Testis (tissue), 3 donors: ENCODE results near the gene TC2N. TPM values are rescaled to one million over a fixed set of nuclear protein-coding genes. Genes with fewer than 3 reads are reported as not detected.

Source experiments
- DNase-seq: peaks from one replicate; pipeline ENCODE4 v3.0.0-alpha.2; 2019
- H3K27ac ChIP-seq, 2 donors: fragments of 200-600 bp; sonication (generic); one replicate each; pipeline ENCODE4 v1.5.1; 2019
- H3K27me3 ChIP-seq: fragments of 200-600 bp; sonication (generic); one replicate; pipeline ENCODE4 v1.5.1; 2019
- H3K36me3 ChIP-seq: fragments of 200-600 bp; sonication (generic); one replicate; pipeline ENCODE4 v1.5.1; 2017; ENCODE audit warnings: low read depth; ENCODE audit errors: missing control alignments
- H3K4me1 ChIP-seq: fragments of 200-600 bp; sonication (generic); one replicate; pipeline ENCODE4 v1.5.1; 2019
- H3K4me3 ChIP-seq, 2 donors: fragments of 200-600 bp; sonication (generic); one replicate each; pipeline ENCODE4 v1.5.1; 2017 to 2019
- H3K9me3 ChIP-seq: fragments of 200-600 bp; sonication (generic); one replicate; pipeline ENCODE4 v1.5.1; 2017
- POLR2A ChIP-seq: fragments of 450-650 bp; IDR thresholded peaks from one replicate; pipeline ENCODE4 v1.6.1; 2017; ENCODE audit warnings: antibody characterized with exemption, mild to moderate bottlenecking, moderate library complexity
- WGBS, 2 donors: methylation state at CpG; one replicate each; pipeline ENCODE4 v1.1.5; 2018; 5-methylcytosine and 5-hydroxymethylcytosine counted together
- intact Hi-C: fragments of 100-400 bp; cut with DNase I; formaldehyde crosslinking; loops from one replicate; pipeline ENCODE4 v1.15.1; 2023; ENCODE audit warnings: low total_unique reads
- polyA plus RNA-seq: library from polyadenylated mRNA; stranded (reverse); fragments of 350-450 nt; fragmentation: Illumina TruSeq; extraction: RNeasy Lipid Tissue Mini Kit (QIAGEN cat#74804); gene quantifications from one replicate; pipeline ENCODE4 v1.2.3, GENCODE V29; 2014; ENCODE audit warnings: low read depth, low replicate concordance; ENCODE audit not compliant: insufficient read depth
- total RNA-seq, 2 donors: library from RNA; depleted of rRNA; stranded (reverse); fragments of >200 nt; gene quantifications; one replicate each; pipeline ENCODE4 v1.2.3, GENCODE V29; 2016
- TF ChIP-seq, protein P1 (sequence below), 3 experiments: fragments of 450-650 bp in 2 of 3; fragments of 200-600 bp in 1 of 3; sonication (generic) in 1 of 3; IDR thresholded peaks; one replicate each; pipeline ENCODE4 v1.5.1; 2016 to 2019; ENCODE audit warnings: antibody characterized with exemption in 3 of 3, mild to moderate bottlenecking in 2 of 3, moderate library complexity in 1 of 3

Gene TC2N
- total and polyA plus RNA-seq, 3 donors from 2014 or later = 17.2 to 24.3 (median 19.6) TPM

DNA sequence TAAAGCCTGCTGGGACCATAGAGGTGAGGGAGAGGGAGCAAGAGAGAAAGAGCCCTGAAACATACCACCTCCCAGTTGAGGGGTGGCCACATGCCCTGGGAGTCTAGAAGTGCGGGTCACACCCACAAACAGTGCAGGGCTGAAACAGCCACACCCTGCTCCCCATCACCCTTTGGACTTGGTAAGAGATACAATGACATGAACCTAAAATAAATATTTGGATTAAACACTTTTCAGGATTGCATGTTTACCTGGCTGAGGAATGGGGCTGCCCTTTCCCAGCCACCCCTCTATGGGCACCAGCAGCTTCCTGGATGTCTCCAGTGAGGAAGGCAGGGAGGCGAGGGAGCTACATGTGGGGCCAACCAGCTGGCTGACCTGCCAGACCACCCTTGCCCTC lies 39.0 kb upstream of the TC2N start:
- peak overlapping the region in 1 of 2 donors; percentile 4 for H3K27ac ChIP-seq
- H3K9me3 ChIP-seq = no peaks in the 10 kb centered on the region
- no peak overlapping the region for H3K4me3 ChIP-seq
- no peaks in the 10 kb centered on the region for H3K36me3 ChIP-seq
- no peak for DNase-seq
- WGBS, 2 donors = 91 to 97% methylated on average over 1 to 2 of the region's 2 CpGs
- no peaks in the 10 kb centered on the region for H3K27me3 ChIP-seq
- no peak for TF ChIP-seq POLR2A
- H3K4me1 ChIP-seq = peaks cover 25% of the 10 kb centered on the region
- intact Hi-C loops = no loop called here

DNA sequence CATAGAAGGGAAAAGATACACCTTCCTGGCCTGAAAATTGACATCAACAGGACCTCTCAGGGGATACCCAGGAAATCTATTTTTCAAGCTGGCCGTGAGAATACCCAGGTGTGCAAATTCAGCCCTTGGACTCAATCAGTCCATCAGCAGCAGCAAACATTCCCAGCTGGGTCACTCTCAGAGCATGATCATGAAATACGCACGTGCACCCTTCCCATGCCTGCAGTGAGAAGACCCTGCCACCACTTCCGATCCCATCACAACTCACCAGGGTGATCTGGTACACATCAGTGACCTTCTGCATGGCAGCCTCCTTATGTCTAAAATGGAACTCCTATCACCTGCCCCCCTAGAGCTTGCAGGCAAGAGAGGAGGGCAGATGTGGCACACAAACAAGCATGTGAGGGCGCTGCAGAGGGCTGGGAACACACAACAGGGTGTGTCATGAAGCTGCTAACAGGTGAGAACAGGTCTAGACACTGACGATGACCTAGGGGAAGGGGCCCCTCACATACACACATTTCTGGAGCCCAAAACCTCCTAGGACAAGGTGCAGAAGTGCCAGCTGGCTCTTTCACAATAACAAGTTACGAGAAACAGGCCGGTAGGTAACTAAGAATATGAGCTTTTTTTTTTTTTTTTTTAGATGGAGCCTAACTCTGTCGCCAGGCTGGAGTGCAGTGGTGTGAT lies 37.8 kb upstream of the TC2N start:
- WGBS, 2 donors = 96 to 98% methylated on average over 9 of the region's 9 CpGs
- intact Hi-C loops = no loop called here
- Histone ChIP-seq H3K4me1 (peaks cover 32% of the 10 kb centered on the region), H3K27me3 (no peaks in the 10 kb centered on the region), H3K36me3 (no peaks in the 10 kb centered on the region), H3K27ac (peak overlapping the region in 1 of 2 donors; percentile 82), H3K4me3 (no peak overlapping the region), H3K9me3 (no peaks in the 10 kb centered on the region)
- no peak for DNase-seq
- TF ChIP-seq, protein P1, sequence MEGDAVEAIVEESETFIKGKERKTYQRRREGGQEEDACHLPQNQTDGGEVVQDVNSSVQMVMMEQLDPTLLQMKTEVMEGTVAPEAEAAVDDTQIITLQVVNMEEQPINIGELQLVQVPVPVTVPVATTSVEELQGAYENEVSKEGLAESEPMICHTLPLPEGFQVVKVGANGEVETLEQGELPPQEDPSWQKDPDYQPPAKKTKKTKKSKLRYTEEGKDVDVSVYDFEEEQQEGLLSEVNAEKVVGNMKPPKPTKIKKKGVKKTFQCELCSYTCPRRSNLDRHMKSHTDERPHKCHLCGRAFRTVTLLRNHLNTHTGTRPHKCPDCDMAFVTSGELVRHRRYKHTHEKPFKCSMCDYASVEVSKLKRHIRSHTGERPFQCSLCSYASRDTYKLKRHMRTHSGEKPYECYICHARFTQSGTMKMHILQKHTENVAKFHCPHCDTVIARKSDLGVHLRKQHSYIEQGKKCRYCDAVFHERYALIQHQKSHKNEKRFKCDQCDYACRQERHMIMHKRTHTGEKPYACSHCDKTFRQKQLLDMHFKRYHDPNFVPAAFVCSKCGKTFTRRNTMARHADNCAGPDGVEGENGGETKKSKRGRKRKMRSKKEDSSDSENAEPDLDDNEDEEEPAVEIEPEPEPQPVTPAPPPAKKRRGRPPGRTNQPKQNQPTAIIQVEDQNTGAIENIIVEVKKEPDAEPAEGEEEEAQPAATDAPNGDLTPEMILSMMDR (IDR thresholded peaks at IDR 0.05) = no peak
- TF ChIP-seq POLR2A = no peak

DNA sequence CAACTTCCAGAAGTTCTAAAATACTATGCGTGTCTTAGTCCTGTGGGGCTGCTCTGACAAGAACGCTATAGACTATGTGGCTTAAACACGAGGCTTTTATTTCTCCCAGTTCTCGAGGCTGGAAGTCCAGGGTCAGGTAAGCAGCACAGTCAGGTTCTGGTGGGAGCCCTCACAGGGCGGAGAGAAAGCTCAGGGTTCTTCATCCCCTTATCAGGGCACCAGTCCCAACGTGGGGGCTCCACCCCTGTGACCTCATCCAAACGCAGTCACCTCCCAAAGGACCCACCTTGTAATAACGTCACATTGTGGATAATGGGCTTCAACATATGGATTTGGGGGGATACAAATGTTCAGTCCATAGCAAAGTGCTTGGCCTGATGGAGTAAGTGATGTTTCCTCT lies 37.1 kb upstream of the TC2N start:
- intact Hi-C loops = no loop called here
- Histone ChIP-seq H3K9me3 (no peaks in the 10 kb centered on the region), H3K4me3 (no peak overlapping the region), H3K36me3 (no peaks in the 10 kb centered on the region), H3K27me3 (no peaks in the 10 kb centered on the region), H3K27ac (peak overlapping the region in 1 of 2 donors; percentile 82), H3K4me1 (peaks cover 38% of the 10 kb centered on the region)
- WGBS, 2 donors = 87 to 91% methylated on average over 8 of the region's 8 CpGs
- no peak for DNase-seq
- TF ChIP-seq, protein P1 (IDR thresholded peaks at IDR 0.05) = no peak
- TF ChIP-seq POLR2A = no peak

DNA sequence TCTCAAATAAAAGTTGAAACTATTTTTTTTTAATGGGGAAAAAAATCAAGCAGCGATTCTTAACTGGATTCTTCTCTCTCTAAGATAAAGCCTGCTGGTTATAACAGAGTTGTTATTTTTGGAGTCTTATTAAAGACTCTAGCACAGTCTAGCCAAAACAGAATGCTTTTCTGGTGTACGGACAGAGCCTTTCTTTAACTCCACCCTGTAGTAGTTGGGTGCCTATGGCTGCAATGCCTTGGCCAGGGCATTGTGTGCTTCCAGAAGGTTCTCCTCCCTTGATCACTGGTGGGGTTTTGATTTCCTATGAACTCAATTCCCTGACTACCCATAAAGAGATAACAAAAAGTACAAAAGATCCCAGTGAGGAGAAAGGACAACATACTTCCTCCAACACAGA lies 35.7 kb upstream of the TC2N start:
- DNase-seq = peak; percentile 59
- intact Hi-C loops = no loop called here
- Histone ChIP-seq H3K27ac (peak overlapping the region; percentile 44 to 82), H3K9me3 (no peaks in the 10 kb centered on the region), H3K36me3 (no peaks in the 10 kb centered on the region), H3K4me3 (no peak overlapping the region), H3K4me1 (peaks cover 49% of the 10 kb centered on the region), H3K27me3 (no peaks in the 10 kb centered on the region)
- TF ChIP-seq POLR2A = no peak
- TF ChIP-seq, protein P1 (IDR thresholded peaks at IDR 0.05) = no peak
- WGBS, 2 donors = 47 to 52% methylated on average over 2 of the region's 2 CpGs

DNA sequence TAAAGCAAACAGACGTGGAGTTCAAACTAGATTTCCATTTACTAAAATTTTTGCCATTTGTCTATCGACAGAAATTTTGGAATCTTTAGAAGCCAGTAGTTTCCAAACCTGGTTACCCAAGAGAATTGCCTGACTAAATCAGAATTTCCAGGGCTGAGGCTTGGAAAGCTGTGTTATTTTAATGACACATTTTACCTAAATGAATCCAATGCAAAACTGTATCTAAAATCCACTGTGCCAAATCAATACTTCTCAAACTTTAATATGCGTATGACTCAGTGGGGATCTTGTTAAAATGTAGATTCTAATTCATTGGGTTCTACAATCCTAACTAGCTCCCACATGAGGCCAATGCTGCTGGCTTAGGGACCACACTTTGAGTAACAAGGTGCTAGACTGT lies 35.0 kb upstream of the TC2N start:
- TF ChIP-seq, protein P1 (IDR thresholded peaks at IDR 0.05) = no peak
- TF ChIP-seq POLR2A = no peak
- no peak for DNase-seq
- no peaks in the 10 kb centered on the region for H3K9me3 ChIP-seq
- no peak overlapping the region for H3K4me3 ChIP-seq
- H3K4me1 ChIP-seq = peaks cover 56% of the 10 kb centered on the region
- peak overlapping the region; percentile 44 to 82 for H3K27ac ChIP-seq
- 77 to 80% methylated on average over 3 of the region's 3 CpGs for WGBS, 2 donors
- H3K27me3 ChIP-seq = no peaks in the 10 kb centered on the region
- intact Hi-C loops = no loop called here
- H3K36me3 ChIP-seq = no peaks in the 10 kb centered on the region
